Pancreas (tissue), 10 donors: Measurements from ENCODE around the gene MEF2C. TPM values are rescaled to one million over a fixed set of nuclear protein-coding genes. Genes with fewer than 3 reads are reported as not detected.

ENCODE experiments used
- ATAC-seq, 4 donors: fragments of 200-7000 bp; cut with Tn5 transposase; one replicate each; pipeline versions ENCODE4 v1.8.0 to v1.9.1; 2020; ENCODE audit warnings: mild to moderate bottlenecking in 4 of 4, moderate library complexity in 4 of 4
- DNase-seq, 6 donors: peaks; one replicate each; pipeline ENCODE4 v3.0.0-alpha.2; 2020
- FAIRE-seq: peaks from 2 replicates; lab custom pipeline; 2012; peaks lifted over from hg19 to GRCh38; lab: Jason Lieb, UNC
- H3K27ac ChIP-seq, 4 donors: fragments of 200-600 bp; sonication (generic); 1 replicate in 3 of 4; 2 replicates in 1 of 4; pipeline versions ENCODE4 v1.5.0 to v1.8.0; 2020
- H3K27me3 ChIP-seq, 4 donors: fragments of 200-600 bp; one replicate each; pipeline ENCODE4 v1.8.0; 2021
- H3K36me3 ChIP-seq, 3 donors: fragments of 200-600 bp; sonication (generic) in 1 of 3; one replicate each; pipeline versions ENCODE4 v1.5.0 to v1.8.0; 2020 to 2021
- H3K4me1 ChIP-seq, 3 donors: fragments of 200-600 bp; one replicate each; pipeline ENCODE4 v1.8.0; 2021
- H3K4me3 ChIP-seq, 4 donors: fragments of 200-600 bp; sonication (generic) in 2 of 4; one replicate each; pipeline versions ENCODE4 v1.5.0 to v1.8.0; 2020 to 2021
- H3K9me3 ChIP-seq, 4 donors: fragments of 200-600 bp; one replicate each; pipeline ENCODE4 v1.8.0; 2021
- CTCF ChIP-seq, 4 donors: fragments of 200-600 bp; sonication (generic) in 3 of 4; IDR thresholded peaks; one replicate each; pipeline versions ENCODE4 v1.5.0 to v1.8.0; 2021; ENCODE audit warnings: antibody characterized with exemption in 4 of 4
- whole genome bisulfite sequencing, 2 donors: extraction: QIAGEN DNeasy Blood & Tissue Kit; methylation state at CpG; one replicate each; pipeline ENCODE4 v1.1.7; 2013; 5-methylcytosine and 5-hydroxymethylcytosine counted together
- intact Hi-C, 3 donors: fragments of 100-400 bp; cut with DNase I; formaldehyde crosslinking; loops; one replicate each; pipeline versions ENCODE4 v1.11.1 to v1.14.2; 2022
- polyA plus RNA-seq, 2 donors: library from polyadenylated mRNA; stranded (reverse); fragments of 200-250 nt; gene quantifications; one replicate each; pipeline ENCODE4 v1.2.3, GENCODE V29; 2013
- total RNA-seq, 6 donors: library from RNA; stranded (reverse); fragmentation: NEBNext Ultra II Directional in 4 of 6; extraction: Animal tissue kit (Norgen Biotek cat#: 25700) in 4 of 6; gene quantifications; one replicate each; pipeline versions ENCODE4 v1.2.1 to v1.2.4, GENCODE V29; 2021 to 2023
- donor health status: healthy with polysubstance abuse.
- donor health status: DM: no; HTN: no; CAD: no; lungs with moderate emphysema.
- donor health status: DM: no; HTN: no; CAD: no.
- donor health status: control.
- donor health status: control.
- donor health status: Bipolar disorder and iron deficiency.
- donor health status: DM: yes; HTN: yes; CAD: no.
- donor health status: DM: no; HTN: no; CAD: no.
- donor health status: DM: no; HTN: no; CAD: no.
- donor health status: DM: yes; HTN: yes; CAD: no.

MEF2C gene
- total and polyA plus RNA-seq, 8 donors: 1.5 to 19.9 (median 4.8) TPM

GRCh38 chr5:88826646-88827585, 56.1 kb downstream of the MEF2C start:
- no peak for TF ChIP-seq CTCF (IDR thresholded peaks at IDR 0.05)

GRCh38 chr5:88825584-88826315, 57.2 kb downstream of the MEF2C start:
- 67 to 78% methylated on average over 5 of the region's 5 CpGs for WGBS, 2 donors
- Histone ChIP-seq H3K27ac (peak overlapping the region in 2 of 4 donors; percentile 28 to 30), H3K36me3 (no peaks in the 10 kb centered on the region), H3K4me1 (peaks cover 4 to 11% (median 9%) of the 10 kb centered on the region in 3 donors), H3K9me3 (no peaks in the 10 kb centered on the region), H3K4me3 (no peak overlapping the region), H3K27me3 (no peaks in the 10 kb centered on the region)
- intact Hi-C loops: no loop called here
- DNase-seq (no peak), ATAC-seq (no peak), FAIRE-seq (no peak)
- no peak for TF ChIP-seq CTCF (IDR thresholded peaks at IDR 0.05)

More at GRCh38 chr5:88826646-88827585, 56.1 kb downstream of the MEF2C start:
- FAIRE-seq (peak; percentile 26), DNase-seq (peak in 1 of 6 donors; percentile 27), ATAC-seq (peak; percentile 32 to 74 (median 62))
- WGBS, 2 donors: 50 to 56% methylated on average over 8 of the region's 8 CpGs
- Histone ChIP-seq H3K36me3 (no peaks in the 10 kb centered on the region), H3K9me3 (no peaks in the 10 kb centered on the region), H3K27me3 (no peaks in the 10 kb centered on the region), H3K4me1 (peaks cover 4 to 11% (median 9%) of the 10 kb centered on the region in 3 donors), H3K27ac (peak overlapping the region in 2 of 4 donors; percentile 27 to 28), H3K4me3 (no peak overlapping the region)
- intact Hi-C loops: no loop called here

GRCh38 chr5:88824892-88825583, 57.9 kb downstream of the MEF2C start:
- Histone ChIP-seq H3K4me1 (peaks cover 4 to 11% (median 9%) of the 10 kb centered on the region in 3 donors), H3K9me3 (no peaks in the 10 kb centered on the region), H3K36me3 (no peaks in the 10 kb centered on the region), H3K4me3 (no peak overlapping the region), H3K27me3 (no peaks in the 10 kb centered on the region), H3K27ac (peak overlapping the region in 1 of 4 donors; percentile 30)
- TF ChIP-seq CTCF (IDR thresholded peaks at IDR 0.05): no peak
- peak; percentile 86 to 96 (median 92) for ATAC-seq
- FAIRE-seq: peak; percentile 78
- intact Hi-C loops: no loop called here
- 18% methylated on average over 5 of the region's 5 CpGs for WGBS, 2 donors
- DNase-seq: no peak

- intact Hi-C loops: no loop called here
- TF ChIP-seq CTCF (IDR thresholded peaks at IDR 0.05): no peak
- Histone ChIP-seq H3K36me3 (no peaks in the 10 kb centered on the region), H3K4me1 (peaks cover 4 to 11% (median 9%) of the 10 kb centered on the region in 3 donors), H3K27me3 (no peaks in the 10 kb centered on the region), H3K4me3 (no peak overlapping the region), H3K27ac (no peak overlapping the region), H3K9me3 (no peaks in the 10 kb centered on the region)
- FAIRE-seq (peak; percentile 51), ATAC-seq (no peak), DNase-seq (no peak)
- WGBS, 2 donors: 18% methylated on average over 4 of the region's 4 CpGs
Observed at GRCh38 chr5:88824141-88824540, 58.8 kb downstream of the MEF2C start.
